Panc1 (cell line): Measurements from ENCODE around the gene C1orf198. TPM values are rescaled to one million over a fixed set of nuclear protein-coding genes. Genes with fewer than 3 reads are reported as not detected.

ENCODE experiments used
- ATAC-seq: fragments of 200-7000 bp; cut with Tn5 transposase; 2 replicates; pipeline ENCODE4 v1.9.1; 2020; ENCODE audit warnings: mild to moderate bottlenecking, moderate library complexity
- BruUV-seq: library from RNA; stranded (reverse); fragments of 400-500 nt; replicated peaks from 2 replicates; lab custom pipeline; 2021; lab: Mats Ljungman, UMichigan
- CTCF ChIA-PET: fragments of 300-600 bp; sonication (Branson Sonifier 250); formaldehyde crosslinking; loops from one replicate; lab custom pipeline; 2022; ENCODE audit warnings: antibody characterized with exemption; lab: Charles Lee
- POLR2A ChIA-PET: fragments of 300-600 bp; sonication (Branson Sonifier 250); formaldehyde crosslinking; loops from one replicate; lab custom pipeline; 2022; ENCODE audit warnings: antibody characterized with exemption; lab: Charles Lee
- DNase-seq: peaks from one replicate; pipeline ENCODE4 v3.0.0-alpha.2; 2010; ENCODE audit warnings: low read depth, low spot score
- H3K27ac ChIP-seq: 2 replicates; pipeline ENCODE4 v1.5.1; 2011; ENCODE audit warnings: mild to moderate bottlenecking, low read length, inconsistent platforms
- H3K27me3 ChIP-seq: fragments of 200-500 bp; sonication (Bioruptor generic); 2 replicates; pipeline ENCODE4 v1.6.0; 2014; ENCODE audit warnings: low read length, inconsistent platforms; ENCODE audit not compliant: control insufficient read depth, insufficient read depth
- H3K36me3 ChIP-seq: fragments of 200-500 bp; sonication (Bioruptor generic); 2 replicates; pipeline ENCODE4 v1.5.1; 2014; ENCODE audit warnings: inconsistent platforms, mild to moderate bottlenecking, low read length, moderate library complexity; ENCODE audit not compliant: control insufficient read depth, insufficient read depth
- H3K4me1 ChIP-seq: 2 replicates; pipeline ENCODE4 v1.5.1; 2011; ENCODE audit warnings: inconsistent platforms, mild to moderate bottlenecking, low read length, moderate library complexity; ENCODE audit not compliant: control insufficient read depth, insufficient read depth
- H3K4me3 ChIP-seq, 2 experiments: 2 replicates each; pipeline ENCODE4 v1.5.1; 2011 to 2012; ENCODE audit warnings: low read depth in 2 of 2, low read length in 2 of 2, mild to moderate bottlenecking in 2 of 2, inconsistent platforms in 1 of 2, moderate library complexity in 1 of 2
- H3K9me3 ChIP-seq: fragments of 200-500 bp; sonication (Bioruptor generic); 2 replicates; pipeline ENCODE4 v1.5.1; 2014; ENCODE audit warnings: low read depth, mild to moderate bottlenecking, inconsistent platforms, low read length, moderate library complexity; ENCODE audit not compliant: control insufficient read depth, insufficient read depth
- CTCF ChIP-seq: fragments of 450-650 bp; IDR thresholded peaks from 2 replicates; pipeline ENCODE4 v1.5.1; 2017; ENCODE audit warnings: mild to moderate bottlenecking
- POLR2AphosphoS5 ChIP-seq: IDR thresholded peaks from 2 replicates; pipeline ENCODE4 v1.6.1; 2012; ENCODE audit warnings: mild to moderate bottlenecking, low read depth, low read length, moderate library complexity
- SIN3A ChIP-seq: IDR thresholded peaks from 2 replicates; pipeline ENCODE4 v1.6.1; 2012; ENCODE audit warnings: low read depth, mild to moderate bottlenecking, low read length, moderate library complexity, borderline replicate concordance; ENCODE audit not compliant: insufficient read depth
- TCF7L2 ChIP-seq: IDR thresholded peaks from 2 replicates; pipeline ENCODE4 v1.6.1; 2011; ENCODE audit warnings: mild to moderate bottlenecking, low read depth, low read length, inconsistent platforms
- in situ Hi-C: cut with HindIII; loops from 2 replicates; pipeline ENCODE4 v1.10.0; 2016; ENCODE audit warnings: low sequenced_read_pairs, low pct_unique_long_range_greater_than_20kb
- intact Hi-C: fragments of 100-400 bp; cut with micrococcal nuclease; formaldehyde crosslinking; loops from one replicate; pipeline ENCODE4 v1.10.0; 2022; ENCODE audit not compliant: unreplicated experiment
- total RNA-seq: library from RNA; stranded (reverse); gene quantifications from one replicate; pipeline ENCODE4 v1.2.1, GENCODE V29; 2021; ENCODE audit not compliant: unreplicated experiment
- TF ChIP-seq, protein P1 (sequence below), 2 experiments: IDR thresholded peaks; 2 replicates each; pipeline ENCODE4 v1.6.1; 2011 to 2012; ENCODE audit warnings: low read depth in 2 of 2, control low read depth in 1 of 2, low read length in 1 of 2, mild to moderate bottlenecking in 1 of 2, moderate library complexity in 1 of 2; ENCODE audit not compliant: insufficient read depth in 1 of 2

C1orf198 gene
- total RNA-seq, 1 experiment from 2014 or later = 33.6 TPM

- in situ Hi-C loops = no loop called here
- BruUV-seq = no TSS peak
- H3K4me1 ChIP-seq = peaks cover 23% of the 10 kb centered on the region
- POLR2A ChIA-PET = no interaction called here
- no peaks in the 10 kb centered on the region for H3K27me3 ChIP-seq
- no peak for TF ChIP-seq SIN3A
- TF ChIP-seq, protein P1, sequence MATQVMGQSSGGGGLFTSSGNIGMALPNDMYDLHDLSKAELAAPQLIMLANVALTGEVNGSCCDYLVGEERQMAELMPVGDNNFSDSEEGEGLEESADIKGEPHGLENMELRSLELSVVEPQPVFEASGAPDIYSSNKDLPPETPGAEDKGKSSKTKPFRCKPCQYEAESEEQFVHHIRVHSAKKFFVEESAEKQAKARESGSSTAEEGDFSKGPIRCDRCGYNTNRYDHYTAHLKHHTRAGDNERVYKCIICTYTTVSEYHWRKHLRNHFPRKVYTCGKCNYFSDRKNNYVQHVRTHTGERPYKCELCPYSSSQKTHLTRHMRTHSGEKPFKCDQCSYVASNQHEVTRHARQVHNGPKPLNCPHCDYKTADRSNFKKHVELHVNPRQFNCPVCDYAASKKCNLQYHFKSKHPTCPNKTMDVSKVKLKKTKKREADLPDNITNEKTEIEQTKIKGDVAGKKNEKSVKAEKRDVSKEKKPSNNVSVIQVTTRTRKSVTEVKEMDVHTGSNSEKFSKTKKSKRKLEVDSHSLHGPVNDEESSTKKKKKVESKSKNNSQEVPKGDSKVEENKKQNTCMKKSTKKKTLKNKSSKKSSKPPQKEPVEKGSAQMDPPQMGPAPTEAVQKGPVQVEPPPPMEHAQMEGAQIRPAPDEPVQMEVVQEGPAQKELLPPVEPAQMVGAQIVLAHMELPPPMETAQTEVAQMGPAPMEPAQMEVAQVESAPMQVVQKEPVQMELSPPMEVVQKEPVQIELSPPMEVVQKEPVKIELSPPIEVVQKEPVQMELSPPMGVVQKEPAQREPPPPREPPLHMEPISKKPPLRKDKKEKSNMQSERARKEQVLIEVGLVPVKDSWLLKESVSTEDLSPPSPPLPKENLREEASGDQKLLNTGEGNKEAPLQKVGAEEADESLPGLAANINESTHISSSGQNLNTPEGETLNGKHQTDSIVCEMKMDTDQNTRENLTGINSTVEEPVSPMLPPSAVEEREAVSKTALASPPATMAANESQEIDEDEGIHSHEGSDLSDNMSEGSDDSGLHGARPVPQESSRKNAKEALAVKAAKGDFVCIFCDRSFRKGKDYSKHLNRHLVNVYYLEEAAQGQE (IDR thresholded peaks at IDR 0.05; ENCODE audit: insufficient read depth in 1 of 2, low read depth in 2 of 2, low read length in 1 of 2) = no peak
- TF ChIP-seq POLR2AphosphoS5 = no peak
- TF ChIP-seq TCF7L2 = no peak
- no peak for TF ChIP-seq CTCF
- no peak overlapping the region for H3K4me3 ChIP-seq
- no peaks in the 10 kb centered on the region; the same call in 1 of the 2 replicates for H3K36me3 ChIP-seq
- intact Hi-C loops = no loop called here
- ATAC-seq (no peak), DNase-seq (no peak)
- H3K27ac ChIP-seq = no peak overlapping the region
- H3K9me3 ChIP-seq = no peaks in the 10 kb centered on the region
- CTCF ChIA-PET = no interaction called here
These were observed 2.6 kb upstream of the C1orf198 start for GRCh38 chr1:230870916-230871315.

GRCh38 chr1:230869500-230869899 lies 1.2 kb upstream of the C1orf198 start:
- ATAC-seq = no peak
- Histone ChIP-seq H3K36me3 (no peaks in the 10 kb centered on the region; the same call in 1 of the 2 replicates), H3K4me3 (peak overlapping the region; percentile 49 to 63; a peak in 2 of 4 replicates), H3K27me3 (no peaks in the 10 kb centered on the region), H3K9me3 (no peaks in the 10 kb centered on the region), H3K4me1 (peaks cover 30% of the 10 kb centered on the region), H3K27ac (peak overlapping the region; percentile 87)
- in situ Hi-C loops (no loop called here), intact Hi-C loops (no loop called here)
- ChIA-PET POLR2A (no interaction called here), CTCF (no interaction called here)
- no peak for TF ChIP-seq POLR2AphosphoS5
- no peak for DNase-seq
- no TSS peak for BruUV-seq

- ChIA-PET CTCF (no interaction called here), POLR2A (no interaction called here)
- ATAC-seq (peak; percentile 86), DNase-seq (no peak)
- peaks cover 30% of the 10 kb centered on the region for H3K4me1 ChIP-seq
- H3K27ac ChIP-seq = peak overlapping the region; percentile 87
- no TSS peak for BruUV-seq
- no peaks in the 10 kb centered on the region; the same call in 1 of the 2 replicates for H3K36me3 ChIP-seq
- no peaks in the 10 kb centered on the region for H3K9me3 ChIP-seq
- in situ Hi-C loops = no loop called here
- H3K4me3 ChIP-seq = peak overlapping the region; percentile 49 to 63
- TF ChIP-seq TCF7L2 (no peak), CTCF (no peak), POLR2AphosphoS5 (no peak), SIN3A (no peak)
- TF ChIP-seq, protein P1 (IDR thresholded peaks at IDR 0.05; ENCODE audit: insufficient read depth in 1 of 2, low read depth in 2 of 2, low read length in 1 of 2) = no peak
- intact Hi-C loops = no loop called here
- H3K27me3 ChIP-seq = no peaks in the 10 kb centered on the region
These were observed 540 bp upstream of the C1orf198 start for GRCh38 chr1:230868736-230869385.
